Measurements from ENCODE around the gene UBAC2.

Gene UBAC2

GRCh38 chr13:99282264-99283231, 81.9 kb downstream of the UBAC2 start:
- Histone ChIP-seq H3K4me1 (ENCODE audit: control insufficient read depth, insufficient read depth, low read length) (peaks cover 21% of the 10 kb centered on the region), H3K4me3 (ENCODE audit: low read length) (no peak overlapping the region), H3K36me3 (ENCODE audit: control insufficient read depth, insufficient read depth, low read length) (no peaks in the 10 kb centered on the region), H3K27me3 (ENCODE audit: control insufficient read depth, insufficient read depth, low read length) (no peaks in the 10 kb centered on the region), H3K9ac (ENCODE audit: low read length) (no peak overlapping the region), H3K9me3 (ENCODE audit: control insufficient read depth, low read length) (no peaks in the 10 kb centered on the region)

- no peak overlapping the region for H3K4me3 ChIP-seq (ENCODE audit: low read length)
- no peaks in the 10 kb centered on the region for H3K36me3 ChIP-seq (ENCODE audit: control insufficient read depth, insufficient read depth, low read length)
- peaks cover 27% of the 10 kb centered on the region for H3K4me1 ChIP-seq (ENCODE audit: control insufficient read depth, insufficient read depth, low read length)
- H3K9me3 ChIP-seq (ENCODE audit: control insufficient read depth, low read length): no peaks in the 10 kb centered on the region
- H3K9ac ChIP-seq (ENCODE audit: low read length): no peak overlapping the region
- no peaks in the 10 kb centered on the region for H3K27me3 ChIP-seq (ENCODE audit: control insufficient read depth, insufficient read depth, low read length)
These were observed 85.0 kb downstream of the UBAC2 start for GRCh38 chr13:99285432-99286182.

- Histone ChIP-seq H3K9me3 (ENCODE audit: control insufficient read depth, low read length) (no peaks in the 10 kb centered on the region), H3K4me1 (ENCODE audit: control insufficient read depth, insufficient read depth, low read length) (peaks cover 27% of the 10 kb centered on the region), H3K4me3 (ENCODE audit: low read length) (no peak overlapping the region), H3K27me3 (ENCODE audit: control insufficient read depth, insufficient read depth, low read length) (no peaks in the 10 kb centered on the region), H3K9ac (ENCODE audit: low read length) (no peak overlapping the region), H3K36me3 (ENCODE audit: control insufficient read depth, insufficient read depth, low read length) (no peaks in the 10 kb centered on the region)
These were observed 86.9 kb downstream of the UBAC2 start for GRCh38 chr13:99287551-99287950.

GRCh38 chr13:99288089-99288488, 87.4 kb downstream of the UBAC2 start:
- H3K9me3 ChIP-seq (ENCODE audit: control insufficient read depth, low read length): no peaks in the 10 kb centered on the region
- H3K4me3 ChIP-seq (ENCODE audit: low read length): no peak overlapping the region
- no peaks in the 10 kb centered on the region for H3K36me3 ChIP-seq (ENCODE audit: control insufficient read depth, insufficient read depth, low read length)
- no peaks in the 10 kb centered on the region for H3K27me3 ChIP-seq (ENCODE audit: control insufficient read depth, insufficient read depth, low read length)
- H3K4me1 ChIP-seq (ENCODE audit: control insufficient read depth, insufficient read depth, low read length): peaks cover 27% of the 10 kb centered on the region
- H3K9ac ChIP-seq (ENCODE audit: low read length): no peak overlapping the region

- H3K27me3 ChIP-seq (ENCODE audit: control insufficient read depth, insufficient read depth, low read length): no peaks in the 10 kb centered on the region
- H3K9me3 ChIP-seq (ENCODE audit: control insufficient read depth, low read length): no peaks in the 10 kb centered on the region
- H3K9ac ChIP-seq (ENCODE audit: low read length): no peak overlapping the region
- H3K36me3 ChIP-seq (ENCODE audit: control insufficient read depth, insufficient read depth, low read length): no peaks in the 10 kb centered on the region
- no peak overlapping the region for H3K4me3 ChIP-seq (ENCODE audit: low read length)
- H3K4me1 ChIP-seq (ENCODE audit: control insufficient read depth, insufficient read depth, low read length): peaks cover 31% of the 10 kb centered on the region
These were observed 88.6 kb downstream of the UBAC2 start for GRCh38 chr13:99289271-99289670.

- peaks cover 31% of the 10 kb centered on the region for H3K4me1 ChIP-seq (ENCODE audit: control insufficient read depth, insufficient read depth, low read length)
- H3K9me3 ChIP-seq (ENCODE audit: control insufficient read depth, low read length): no peaks in the 10 kb centered on the region
- no peak overlapping the region for H3K9ac ChIP-seq (ENCODE audit: low read length)
- H3K4me3 ChIP-seq (ENCODE audit: low read length): no peak overlapping the region
- H3K27me3 ChIP-seq (ENCODE audit: control insufficient read depth, insufficient read depth, low read length): no peaks in the 10 kb centered on the region
- H3K36me3 ChIP-seq (ENCODE audit: control insufficient read depth, insufficient read depth, low read length): no peaks in the 10 kb centered on the region
These were observed 89.2 kb downstream of the UBAC2 start for GRCh38 chr13:99289674-99290337.

GRCh38 chr13:99290894-99291293, 90.2 kb downstream of the UBAC2 start:
- H3K4me3 ChIP-seq (ENCODE audit: low read length): no peak overlapping the region
- no peaks in the 10 kb centered on the region for H3K27me3 ChIP-seq (ENCODE audit: control insufficient read depth, insufficient read depth, low read length)
- H3K9me3 ChIP-seq (ENCODE audit: control insufficient read depth, low read length): no peaks in the 10 kb centered on the region
- H3K4me1 ChIP-seq (ENCODE audit: control insufficient read depth, insufficient read depth, low read length): peaks cover 26% of the 10 kb centered on the region
- H3K9ac ChIP-seq (ENCODE audit: low read length): no peak overlapping the region
- no peaks in the 10 kb centered on the region for H3K36me3 ChIP-seq (ENCODE audit: control insufficient read depth, insufficient read depth, low read length)

GRCh38 chr13:99293178-99293577, 92.5 kb downstream of the UBAC2 start:
- Histone ChIP-seq H3K27me3 (ENCODE audit: control insufficient read depth, insufficient read depth, low read length) (no peaks in the 10 kb centered on the region), H3K9ac (ENCODE audit: low read length) (no peak overlapping the region), H3K4me3 (ENCODE audit: low read length) (no peak overlapping the region), H3K9me3 (ENCODE audit: control insufficient read depth, low read length) (no peaks in the 10 kb centered on the region), H3K4me1 (ENCODE audit: control insufficient read depth, insufficient read depth, low read length) (peaks cover 20% of the 10 kb centered on the region), H3K36me3 (ENCODE audit: control insufficient read depth, insufficient read depth, low read length) (no peaks in the 10 kb centered on the region)

GRCh38 chr13:99294198-99294597, 93.5 kb downstream of the UBAC2 start:
- Histone ChIP-seq H3K27me3 (ENCODE audit: control insufficient read depth, insufficient read depth, low read length) (no peaks in the 10 kb centered on the region), H3K36me3 (ENCODE audit: control insufficient read depth, insufficient read depth, low read length) (no peaks in the 10 kb centered on the region), H3K4me3 (ENCODE audit: low read length) (no peak overlapping the region), H3K9ac (ENCODE audit: low read length) (no peak overlapping the region), H3K9me3 (ENCODE audit: control insufficient read depth, low read length) (no peaks in the 10 kb centered on the region), H3K4me1 (ENCODE audit: control insufficient read depth, insufficient read depth, low read length) (peaks cover 11% of the 10 kb centered on the region)

GRCh38 chr13:99294958-99295357, 94.3 kb downstream of the UBAC2 start:
- H3K4me1 ChIP-seq (ENCODE audit: control insufficient read depth, insufficient read depth, low read length): peaks cover 4% of the 10 kb centered on the region
- no peaks in the 10 kb centered on the region for H3K36me3 ChIP-seq (ENCODE audit: control insufficient read depth, insufficient read depth, low read length)
- H3K9me3 ChIP-seq (ENCODE audit: control insufficient read depth, low read length): no peaks in the 10 kb centered on the region
- H3K4me3 ChIP-seq (ENCODE audit: low read length): no peak overlapping the region
- H3K9ac ChIP-seq (ENCODE audit: low read length): no peak overlapping the region
- no peaks in the 10 kb centered on the region for H3K27me3 ChIP-seq (ENCODE audit: control insufficient read depth, insufficient read depth, low read length)

- Histone ChIP-seq H3K9ac (ENCODE audit: low read length) (no peak overlapping the region), H3K27me3 (ENCODE audit: control insufficient read depth, insufficient read depth, low read length) (no peaks in the 10 kb centered on the region), H3K4me3 (ENCODE audit: low read length) (no peak overlapping the region), H3K4me1 (ENCODE audit: control insufficient read depth, insufficient read depth, low read length) (peaks cover 3% of the 10 kb centered on the region), H3K36me3 (ENCODE audit: control insufficient read depth, insufficient read depth, low read length) (no peaks in the 10 kb centered on the region), H3K9me3 (ENCODE audit: control insufficient read depth, low read length) (no peaks in the 10 kb centered on the region)
These were observed 95.0 kb downstream of the UBAC2 start for GRCh38 chr13:99295488-99296252.
